ENCODE measurements around the gene IL3RA.

IL3RA gene

DNA sequence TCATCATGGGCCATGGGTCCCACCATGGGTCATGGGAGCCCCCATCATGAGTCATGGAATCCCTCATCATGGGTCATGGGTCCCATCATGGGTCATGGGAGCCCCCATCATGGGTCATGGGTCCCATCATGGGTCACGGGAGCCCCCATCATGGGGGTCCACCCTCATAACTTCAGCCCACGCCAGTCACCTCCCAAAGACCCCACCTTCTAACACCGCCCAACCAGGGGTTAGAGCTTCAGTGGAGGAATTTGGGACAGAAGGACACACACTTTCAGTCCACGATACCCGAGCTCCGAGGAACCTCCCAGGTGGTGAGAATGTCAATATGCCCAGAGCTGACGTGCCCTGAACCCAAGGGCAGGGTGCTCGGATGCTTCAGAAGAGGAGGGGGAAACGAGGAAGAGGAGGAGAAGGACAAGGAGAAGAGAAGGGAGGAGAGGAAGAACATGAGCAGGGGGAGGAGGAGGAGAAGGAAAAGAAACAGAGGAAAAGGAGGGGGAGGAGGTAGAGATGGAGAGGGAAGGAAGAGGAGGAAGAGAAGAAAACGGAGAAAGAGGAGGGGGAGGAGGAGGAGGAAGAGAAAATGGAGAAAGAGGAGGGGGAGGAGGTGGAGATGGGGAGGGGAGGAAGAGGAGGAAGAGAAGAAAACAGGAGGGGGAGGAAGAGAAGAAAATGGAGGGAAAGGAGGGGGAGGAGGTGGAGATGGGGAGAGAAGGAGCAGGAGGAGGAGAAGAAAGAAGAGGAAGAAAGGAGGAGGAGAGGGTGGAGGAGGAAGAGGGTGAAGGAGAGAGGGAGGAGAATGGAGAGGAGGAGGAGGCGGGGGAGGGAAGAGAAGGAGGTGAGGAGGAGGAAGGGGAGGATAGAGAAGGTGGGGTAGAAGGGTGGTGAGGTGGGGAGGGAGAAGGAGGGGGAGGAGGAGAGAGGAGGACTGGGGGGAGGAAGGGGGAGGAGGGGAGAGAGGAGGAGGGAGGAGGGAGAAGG is 17.7 kb downstream of the IL3RA start:
- no peak for DNase-seq (ENCODE audit: extremely low spot score)
- ChIA-PET POLR2A (no interaction called here), CTCF (no interaction called here)
- TF ChIP-seq, protein P1, sequence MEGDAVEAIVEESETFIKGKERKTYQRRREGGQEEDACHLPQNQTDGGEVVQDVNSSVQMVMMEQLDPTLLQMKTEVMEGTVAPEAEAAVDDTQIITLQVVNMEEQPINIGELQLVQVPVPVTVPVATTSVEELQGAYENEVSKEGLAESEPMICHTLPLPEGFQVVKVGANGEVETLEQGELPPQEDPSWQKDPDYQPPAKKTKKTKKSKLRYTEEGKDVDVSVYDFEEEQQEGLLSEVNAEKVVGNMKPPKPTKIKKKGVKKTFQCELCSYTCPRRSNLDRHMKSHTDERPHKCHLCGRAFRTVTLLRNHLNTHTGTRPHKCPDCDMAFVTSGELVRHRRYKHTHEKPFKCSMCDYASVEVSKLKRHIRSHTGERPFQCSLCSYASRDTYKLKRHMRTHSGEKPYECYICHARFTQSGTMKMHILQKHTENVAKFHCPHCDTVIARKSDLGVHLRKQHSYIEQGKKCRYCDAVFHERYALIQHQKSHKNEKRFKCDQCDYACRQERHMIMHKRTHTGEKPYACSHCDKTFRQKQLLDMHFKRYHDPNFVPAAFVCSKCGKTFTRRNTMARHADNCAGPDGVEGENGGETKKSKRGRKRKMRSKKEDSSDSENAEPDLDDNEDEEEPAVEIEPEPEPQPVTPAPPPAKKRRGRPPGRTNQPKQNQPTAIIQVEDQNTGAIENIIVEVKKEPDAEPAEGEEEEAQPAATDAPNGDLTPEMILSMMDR (IDR thresholded peaks at IDR 0.05; ENCODE audit: control extremely low read depth, extremely low read depth, low read depth, missing control alignments), result no peak

- TF ChIP-seq, protein P1 (IDR thresholded peaks at IDR 0.05; ENCODE audit: control extremely low read depth, extremely low read depth, low read depth, missing control alignments), result no peak
- no peak for DNase-seq (ENCODE audit: extremely low spot score)
- ChIA-PET CTCF (no interaction called here), POLR2A (no interaction called here)
These were observed 18.8 kb downstream of the IL3RA start for GRCh38 chrX:1355131-1356046.

DNA sequence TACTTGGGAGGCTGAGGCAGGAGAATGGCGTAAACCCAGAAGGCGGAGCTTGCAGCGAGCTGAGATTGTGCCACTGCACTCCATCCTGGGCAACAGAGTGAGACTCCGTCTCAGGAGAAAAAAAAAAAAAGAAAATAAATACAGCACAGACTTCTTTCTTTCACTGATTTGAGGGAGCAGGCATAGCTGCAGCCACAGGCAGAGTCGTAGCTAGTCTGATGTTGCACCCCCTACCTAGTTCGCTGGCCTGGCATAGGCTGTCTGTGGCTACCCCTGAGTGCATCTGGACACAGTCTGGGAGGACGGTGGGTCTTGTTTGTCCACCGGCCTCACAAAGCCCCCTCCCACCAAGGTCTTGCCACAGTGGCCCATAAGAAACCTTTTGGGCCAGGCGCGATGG is 21.4 kb downstream of the IL3RA start:
- CTCF ChIA-PET, result no interaction called here
- POLR2A ChIA-PET, result no interaction called here
- no peak for DNase-seq (ENCODE audit: extremely low spot score)
- TF ChIP-seq, protein P1 (IDR thresholded peaks at IDR 0.05; ENCODE audit: control extremely low read depth, extremely low read depth, low read depth, missing control alignments), result no peak

DNA sequence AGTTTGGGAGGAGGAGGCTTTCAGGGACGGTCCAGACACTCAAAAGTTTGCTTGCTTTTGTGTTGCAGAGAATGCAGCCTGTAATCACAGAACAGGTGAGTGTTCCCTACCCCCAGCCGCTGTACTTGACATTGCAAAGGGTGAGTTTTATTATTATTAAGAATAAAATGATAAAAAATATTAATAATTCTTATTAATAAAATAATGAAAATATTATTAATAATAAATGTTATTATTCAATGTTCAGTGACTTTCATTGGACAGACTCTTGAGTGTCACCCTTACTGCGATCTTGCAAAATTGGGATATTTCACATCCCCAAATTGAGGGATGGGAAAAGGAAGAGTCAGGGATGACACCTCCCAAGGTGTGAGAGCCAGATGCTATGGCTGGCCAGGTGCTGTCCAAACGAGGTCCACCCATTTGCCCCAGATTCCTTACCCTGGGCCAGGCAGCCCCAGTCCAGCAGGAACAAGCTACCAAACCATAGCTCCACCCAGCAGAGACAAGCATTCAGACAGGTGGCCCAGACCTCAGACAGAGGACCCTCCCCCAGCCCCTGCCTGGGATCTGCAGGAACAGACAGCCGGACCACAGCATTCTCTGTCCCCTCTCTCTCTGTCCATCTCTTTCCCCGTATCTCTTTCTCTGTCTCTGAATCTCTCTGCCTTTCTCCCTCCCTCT is 22.4 kb downstream of the IL3RA start:
- no peak for DNase-seq (ENCODE audit: extremely low spot score)
- CTCF ChIA-PET, result no interaction called here
- POLR2A ChIA-PET, result no interaction called here
- TF ChIP-seq, protein P1 (IDR thresholded peaks at IDR 0.05; ENCODE audit: control extremely low read depth, extremely low read depth, low read depth, missing control alignments), result no peak

- POLR2A ChIA-PET, result no interaction called here
- TF ChIP-seq, protein P1 (IDR thresholded peaks at IDR 0.05; ENCODE audit: control extremely low read depth, extremely low read depth, low read depth, missing control alignments), result no peak
- no peak for DNase-seq (ENCODE audit: extremely low spot score)
- CTCF ChIA-PET, result no interaction called here
These were observed 22.9 kb downstream of the IL3RA start for GRCh38 chrX:1359477-1359873.

DNA sequence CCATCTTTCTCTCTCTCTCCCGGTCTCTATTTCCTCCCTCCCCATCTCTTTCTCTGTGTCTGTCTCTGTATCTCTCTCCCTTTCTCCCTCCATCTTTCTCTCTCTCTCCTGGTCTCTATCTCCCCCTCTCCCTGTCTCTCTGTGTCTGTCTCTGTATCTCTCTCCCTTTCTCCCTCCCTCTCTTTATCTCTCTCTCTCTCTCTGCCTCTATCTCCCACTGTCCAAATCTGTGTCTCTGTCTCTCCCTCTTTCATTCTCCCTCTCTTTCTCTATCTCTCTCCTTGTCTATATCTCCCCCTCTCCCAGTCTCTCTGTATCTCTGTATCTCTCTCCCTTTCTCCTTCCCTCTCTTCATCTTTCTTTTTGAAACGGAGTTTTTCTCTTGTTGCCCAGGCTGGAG is 23.6 kb downstream of the IL3RA start:
- DNase-seq (ENCODE audit: extremely low spot score), result no peak
- TF ChIP-seq, protein P1 (IDR thresholded peaks at IDR 0.05; ENCODE audit: control extremely low read depth, extremely low read depth, low read depth, missing control alignments), result no peak
- CTCF ChIA-PET, result no interaction called here
- POLR2A ChIA-PET, result no interaction called here

Measured in GM10248 (cell line).